PC-3 (cell line): ENCODE results near the gene KNDC1.

Experiments
- CTCF ChIP-seq: fragments of 300-600 bp; sonication (generic); conservative IDR thresholded peaks from 2 replicates; pipeline ENCODE4 v1.5.1; 2017; ENCODE audit warnings: antibody characterized with exemption, low read depth, mild to moderate bottlenecking, low read length
- EZH2 ChIP-seq: fragments of 300-600 bp; sonication (generic); IDR thresholded peaks from one replicate; pipeline ENCODE4 v1.6.1; 2017; ENCODE audit warnings: antibody characterized with exemption, mild to moderate bottlenecking, low read length; ENCODE audit not compliant: unreplicated experiment
- EZH2phosphoT487 ChIP-seq: fragments of 300-600 bp; sonication (generic); IDR thresholded peaks from 2 replicates; pipeline ENCODE4 v1.6.1; 2018; ENCODE audit warnings: mild to moderate bottlenecking, antibody characterized with exemption, low read length, borderline replicate concordance

DNA sequence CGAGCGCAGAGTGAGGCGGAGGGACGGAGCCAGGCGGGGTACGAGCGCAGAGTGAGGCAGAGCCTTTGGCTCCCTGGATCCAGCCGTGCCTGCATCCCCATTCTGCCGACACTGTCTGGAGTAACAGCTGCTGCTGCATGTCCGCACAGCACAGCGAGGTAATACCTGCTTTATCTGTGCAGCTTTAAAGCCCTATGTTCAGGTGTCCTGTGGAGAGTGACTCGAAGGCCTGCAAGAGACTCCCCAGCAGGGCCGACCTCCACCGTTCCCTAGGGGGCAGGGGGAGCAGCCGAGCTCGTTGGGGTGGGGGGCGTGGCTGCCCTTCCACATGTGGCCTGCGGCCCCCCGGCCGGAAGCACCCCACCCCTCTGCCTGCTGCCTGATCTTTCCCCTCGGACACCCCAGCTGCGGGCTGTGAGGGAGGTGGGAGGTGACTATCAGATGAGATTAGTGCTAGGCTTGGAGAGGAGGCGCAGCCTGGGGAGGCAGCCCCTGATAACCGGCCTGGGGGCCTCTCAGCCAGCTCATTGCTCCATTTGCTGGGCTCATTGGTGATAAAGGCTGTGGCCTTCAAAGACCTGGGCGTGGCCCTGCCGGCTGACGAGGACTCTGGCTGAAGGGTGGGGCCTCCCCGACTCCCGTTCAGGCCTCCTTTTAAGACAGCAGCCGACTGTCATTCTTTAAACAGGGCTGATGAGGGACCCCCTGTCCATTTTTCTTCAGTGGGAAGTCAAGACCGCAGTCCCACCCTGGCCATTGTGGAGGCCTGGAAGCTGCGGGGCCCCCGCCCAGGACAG, 85.6 kb downstream of the KNDC1 start:
- TF ChIP-seq CTCF: no peak
- TF ChIP-seq EZH2: no peak
- TF ChIP-seq EZH2phosphoT487: no peak
